DMS53 (cell line): ENCODE measurements around the gene GNG11.
"Not testable (repeated sequence)": the region's sequence is repeated elsewhere in the genome, so short reads cannot be mapped to it uniquely, and the experiment has no call there.

Source experiments
- DNase-seq: peaks from one replicate; lab custom pipeline; 2025; lab: John Stamatoyannopoulos, UW

GNG11 gene

GRCh38 chr7:93911661-93912060 lies 9.9 kb upstream of the GNG11 start:
- DNase-seq = peak; percentile 51

- DNase-seq = peak; percentile 19
Measured at GRCh38 chr7:93913197-93913596, 8.3 kb upstream of the GNG11 start.

GRCh38 chr7:93914581-93915066 lies 6.9 kb upstream of the GNG11 start:
- no peak for DNase-seq

- DNase-seq = not testable (repeated sequence)
Measured at GRCh38 chr7:93915206-93915842, 6.2 kb upstream of the GNG11 start.

GRCh38 chr7:93915888-93916287 lies 5.6 kb upstream of the GNG11 start:
- peak; percentile 48 for DNase-seq

GRCh38 chr7:93916315-93916714 lies 5.2 kb upstream of the GNG11 start:
- DNase-seq = peak; percentile 64

- no peak for DNase-seq
Measured at GRCh38 chr7:93920496-93921182, 896 bp upstream of the GNG11 start.

GRCh38 chr7:93921186-93921585 lies 349 bp upstream of the GNG11 start:
- no peak for DNase-seq

- no peak for DNase-seq
Measured at GRCh38 chr7:93923296-93923695, 1.8 kb downstream of the GNG11 start.

- DNase-seq = no peak
Measured at GRCh38 chr7:93923942-93924341, 2.4 kb downstream of the GNG11 start.

- DNase-seq = no peak
Measured at GRCh38 chr7:93926800-93927199, 5.3 kb downstream of the GNG11 start.

- no peak for DNase-seq
Measured at GRCh38 chr7:93927585-93927984, 6.0 kb downstream of the GNG11 start.

- DNase-seq = no peak
Measured at GRCh38 chr7:93931655-93932054, 10.1 kb downstream of the GNG11 start.

- no peak for DNase-seq
Measured at GRCh38 chr7:93933156-93933555, 11.6 kb downstream of the GNG11 start.

- DNase-seq = no peak
Measured at GRCh38 chr7:93935102-93935501, 13.6 kb downstream of the GNG11 start.

GRCh38 chr7:93937818-93938217 lies 16.3 kb downstream of the GNG11 start:
- no peak for DNase-seq

- DNase-seq = no peak
Measured at GRCh38 chr7:93938293-93938692, 16.8 kb downstream of the GNG11 start.

GRCh38 chr7:93941945-93942344 lies 20.4 kb downstream of the GNG11 start:
- DNase-seq = no peak

- DNase-seq = no peak
Measured at GRCh38 chr7:93943816-93944540, 22.4 kb downstream of the GNG11 start.

GRCh38 chr7:93944673-93945072 lies 23.1 kb downstream of the GNG11 start:
- no peak for DNase-seq

GRCh38 chr7:93945083-93945482 lies 23.5 kb downstream of the GNG11 start:
- no peak for DNase-seq

- no peak for DNase-seq
Measured at GRCh38 chr7:93945756-93946535, 24.4 kb downstream of the GNG11 start.
